HFF-Myc (cell line): ENCODE measurements around the gene TRERF1.
A peak's percentile ranks its signal among the peaks of the same experiment; 100 is the strongest.

ENCODE experiments used
- DNase-seq: peaks from one replicate; pipeline ENCODE4 v3.0.0-alpha.2; 2011; ENCODE audit warnings: low read depth; ENCODE audit errors: extremely low read depth
- H3K4me3 ChIP-seq: replicated peaks from 2 replicates; pipeline ENCODE4 v1.5.1; 2011; ENCODE audit warnings: low read depth, mild to moderate bottlenecking, control low read depth, low read length
- CTCF ChIP-seq: IDR thresholded peaks from 2 replicates; pipeline ENCODE4 v1.5.1; 2012; ENCODE audit warnings: mild to moderate bottlenecking, low read depth, low read length, control low read depth; ENCODE audit errors: missing control alignments

Gene TRERF1

GRCh38 chr6:42411406-42411805 is 40.3 kb downstream of the TRERF1 start:
- DNase-seq = no peak
- H3K4me3 ChIP-seq = no peak overlapping the region
- no peak for TF ChIP-seq CTCF

- no peak for TF ChIP-seq CTCF
- no peak overlapping the region for H3K4me3 ChIP-seq
- no peak for DNase-seq
These were observed 40.9 kb downstream of the TRERF1 start for GRCh38 chr6:42410861-42411260.

GRCh38 chr6:42409581-42409980 is 42.1 kb downstream of the TRERF1 start:
- TF ChIP-seq CTCF = no peak
- DNase-seq = no peak
- no peak overlapping the region for H3K4me3 ChIP-seq

GRCh38 chr6:42407379-42407778 is 44.3 kb downstream of the TRERF1 start:
- peak; percentile 52 for DNase-seq
- no peak overlapping the region for H3K4me3 ChIP-seq
- no peak for TF ChIP-seq CTCF

- TF ChIP-seq CTCF = no peak
- DNase-seq = no peak
- no peak overlapping the region for H3K4me3 ChIP-seq
These were observed 45.1 kb downstream of the TRERF1 start for GRCh38 chr6:42406306-42407280.

GRCh38 chr6:42405021-42405420 is 46.7 kb downstream of the TRERF1 start:
- DNase-seq = peak; percentile 26
- no peak overlapping the region for H3K4me3 ChIP-seq
- no peak for TF ChIP-seq CTCF

- peak; percentile 52 for DNase-seq
- no peak overlapping the region for H3K4me3 ChIP-seq
These were observed 47.2 kb downstream of the TRERF1 start for GRCh38 chr6:42404484-42404883.

More at GRCh38 chr6:42404484-42404883, 47.2 kb downstream of the TRERF1 start:
- TF ChIP-seq CTCF = no peak
